ENCODE measurements around the gene SPHK2. TPM values are rescaled to one million over a fixed set of nuclear protein-coding genes. Genes with fewer than 3 reads are reported as not detected.

SPHK2 gene
- total and polyA plus RNA-seq, 2 of the 8 experiments (the other 6 are each of a cell fraction or from before 2014, with no cell fraction given): 43.9 to 60.9 TPM

DNA sequence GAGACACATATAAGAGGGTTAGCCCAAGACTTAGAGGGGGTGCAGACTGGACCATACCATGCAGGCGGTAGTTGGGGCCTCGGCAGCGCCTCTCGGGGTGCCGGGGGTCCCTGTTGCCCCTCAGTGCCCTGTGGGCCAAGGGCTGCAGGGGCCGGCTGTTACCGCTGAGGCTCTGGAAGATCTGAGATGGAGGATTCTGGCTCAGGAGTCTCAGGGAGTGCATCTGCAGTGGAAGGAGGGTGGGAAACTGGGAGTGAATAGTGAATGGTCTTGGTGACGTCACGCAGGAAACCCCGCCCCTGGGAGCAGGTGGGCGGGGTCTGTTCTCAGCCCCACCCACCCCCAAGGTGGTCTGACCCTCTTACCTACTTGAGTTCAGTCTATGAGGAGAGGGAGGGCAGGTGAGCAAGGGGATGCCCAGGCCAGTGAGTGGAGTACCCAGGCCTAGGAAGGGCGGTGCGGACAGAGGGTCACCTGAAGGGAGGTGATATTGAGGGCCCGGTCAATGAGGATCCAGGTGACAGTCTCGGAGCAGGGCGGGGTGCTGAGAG, 19.6 kb downstream of the SPHK2 start:
- H2BK12ac ChIP-seq (ENCODE audit: low read depth, low read length): peak overlapping the region; percentile 97
- no peak for FAIRE-seq
- H2BK5ac ChIP-seq (ENCODE audit: low read depth, low read length): peak overlapping the region; percentile 94
- H3K23me2 ChIP-seq (ENCODE audit: low read depth, low read length): peaks cover 25% of the 10 kb centered on the region
- H3K56ac ChIP-seq (replicated peaks; ENCODE audit: insufficient read length, low read depth, low read length): no peak overlapping the region
- TF ChIP-seq CEBPB (IDR thresholded peaks at IDR 0.05; ENCODE audit: low read depth, low read length) (no peak), CBX5 (IDR thresholded peaks at IDR 0.05; ENCODE audit: low read depth, low read length) (no peak), CREB1 (IDR thresholded peaks at IDR 0.05) (peak; percentile 78), TAF1 (IDR thresholded peaks at IDR 0.05; ENCODE audit: low read depth, low read length) (0 out of 2 replicates have a peak, but pooled peaks have one; percentile 42), SRF (IDR thresholded peaks at IDR 0.05; ENCODE audit: low read depth, low read length) (no peak), CTBP2 (IDR thresholded peaks at IDR 0.05; ENCODE audit: borderline replicate concordance, insufficient read depth, insufficient read length, low read length) (no peak), PHF8 (conservative IDR thresholded peaks at IDR 0.05; ENCODE audit: low read depth, low read length) (no peak)
- TF ChIP-seq, protein P1, sequence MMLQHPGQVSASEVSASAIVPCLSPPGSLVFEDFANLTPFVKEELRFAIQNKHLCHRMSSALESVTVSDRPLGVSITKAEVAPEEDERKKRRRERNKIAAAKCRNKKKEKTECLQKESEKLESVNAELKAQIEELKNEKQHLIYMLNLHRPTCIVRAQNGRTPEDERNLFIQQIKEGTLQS (IDR thresholded peaks at IDR 0.05; ENCODE audit: insufficient read depth, low read depth, low read length): no peak
- no peak overlapping the region for H3K14ac ChIP-seq (ENCODE audit: insufficient read length)
- ChIA-PET CTCF (ENCODE audit: partially characterized antibody) (interaction anchor here (0.6 to 1.1 kb wide), 3 partner anchors 9 to 149 kb away, joined by 3 read pairs; no protein-coding TSS in a partner anchor), POLR2A (ENCODE audit: partially characterized antibody) (interaction anchor here (0.8 to 5.6 kb wide), 5 partner anchors 9 to 325 kb away, joined by 3 to 28 read pairs (median 4); partner anchors contain the start of genes FUT2, RPL18 and SPHK2)
- peak overlapping the region in 2 of 4 experiments; percentile 14 to 20; a peak in 2 of 7 replicates for H3K9ac ChIP-seq (replicated peaks in 1 of 4; ENCODE audit: extremely low read depth in 1 of 4, low read depth in 3 of 4, low read length in 3 of 4)
- peak overlapping the region; percentile 5 for H2BK120ac ChIP-seq (replicated peaks; ENCODE audit: low read depth, low read length)
- H2AFZ ChIP-seq (ENCODE audit: low read length): no peak overlapping the region
- DNase-seq (ENCODE audit: low read depth in 1 of 2, low spot score in 2 of 2): peak in 1 of 2 experiments; percentile 86
- peaks cover 9 to 26% (median 18%) of the 10 kb centered on the region in 4 experiments for H3K4me1 ChIP-seq (replicated peaks in 1 of 4; ENCODE audit: control insufficient read depth in 3 of 4, insufficient read depth in 4 of 4, low read length in 3 of 4)
- H3K27ac ChIP-seq (ENCODE audit: low read depth, low read length): peak overlapping the region; percentile 70
- peak overlapping the region; percentile 92; the same call in 1 of the 2 replicates for H2BK15ac ChIP-seq (ENCODE audit: low read length)
- peak overlapping the region; percentile 8 for H4K5ac ChIP-seq (ENCODE audit: insufficient read length, low read depth, low read length)
- H3K79me1 ChIP-seq (ENCODE audit: low read depth, low read length): no peaks in the 10 kb centered on the region
- no peak overlapping the region for H3K23ac ChIP-seq (ENCODE audit: insufficient read length)
- H3K79me2 ChIP-seq (ENCODE audit: control insufficient read depth in 1 of 2, insufficient read depth in 2 of 2, low read length in 2 of 2): peaks cover 0 to 4% of the 10 kb centered on the region in 2 experiments; a peak in 1 of 4 replicates
- peaks cover 0 to 2% (median 0%) of the 10 kb centered on the region in 4 experiments; a peak in 2 of 7 replicates for H3K27me3 ChIP-seq (replicated peaks in 1 of 4; ENCODE audit: control insufficient read depth in 3 of 4, extremely low read depth in 1 of 4, insufficient read depth in 3 of 4, low read length in 3 of 4)
- peak overlapping the region; percentile 92 for H2BK20ac ChIP-seq (ENCODE audit: low read length)
- peak overlapping the region; percentile 98 for H2AK5ac ChIP-seq (ENCODE audit: low read depth, low read length)
- no peaks in the 10 kb centered on the region for H3K9me3 ChIP-seq (ENCODE audit: insufficient read depth in 2 of 2, low read depth in 1 of 2, low read length in 1 of 2)
- H3K18ac ChIP-seq (ENCODE audit: extremely low read depth, low read length): peak overlapping the region; percentile 64
- H3K4me2 ChIP-seq (ENCODE audit: insufficient read depth in 1 of 2, low read depth in 2 of 2, low read length in 2 of 2): peak overlapping the region; percentile 65 to 94
- H4K8ac ChIP-seq (ENCODE audit: extremely low read depth, insufficient read depth, low read length): no peak overlapping the region
- H3K36me3 ChIP-seq (ENCODE audit: control insufficient read depth in 2 of 4, insufficient read depth in 4 of 4, low read length in 3 of 4): no peaks in the 10 kb centered on the region
- 86% methylated on average over 15 of the region's 16 CpGs; no CpG with 5 or more reads in 1 of the 2 experiments for WGBS, 2 experiments (ENCODE audit: extremely low coverage in 1 of 2, insufficient coverage in 1 of 2, insufficient read length in 1 of 2, insufficient replicate concordance in 2 of 2, low coverage in 1 of 2, low lambda C conversion rate in 2 of 2, missing lambda C conversion rate in 1 of 2)
- no peaks in the 10 kb centered on the region for H4K20me1 ChIP-seq (replicated peaks in 1 of 2; ENCODE audit: control insufficient read depth in 1 of 2, insufficient read depth in 2 of 2, low read length in 2 of 2)
- H3K4me3 ChIP-seq (ENCODE audit: extremely low read depth in 1 of 4, insufficient read depth in 2 of 4, low read depth in 3 of 4, low read length in 4 of 4): peak overlapping the region in 3 of 4 experiments; percentile 0 to 67 (median 43); a peak in 4 of 8 replicates
- no peak overlapping the region for H3K4ac ChIP-seq (replicated peaks; ENCODE audit: insufficient read length, low read depth, low read length)
- H4K91ac ChIP-seq (replicated peaks; ENCODE audit: insufficient read length, low read length): peak overlapping the region; percentile 0

All from H1 (cell line).